Adipocyte (in vitro differentiated cells): Measurements from ENCODE around the gene PNLIPRP3.

Source experiments
- DNase-seq: peaks from one replicate; pipeline ENCODE4 v3.0.0-alpha.2; 2015; ENCODE audit warnings: low read depth
- H3K27me3 ChIP-seq: replicated peaks from 2 replicates; pipeline ENCODE4 v1.7.0; 2013; ENCODE audit warnings: mild to moderate bottlenecking, low read length, moderate library complexity; ENCODE audit not compliant: control insufficient read depth, insufficient read depth
- H3K36me3 ChIP-seq: 2 replicates; pipeline ENCODE4 v1.7.0; 2013; ENCODE audit warnings: low read length, mild to moderate bottlenecking, moderate library complexity; ENCODE audit not compliant: control insufficient read depth, insufficient read depth, severe bottlenecking
- H3K4me1 ChIP-seq: 2 replicates; pipeline ENCODE4 v1.7.0; 2013; ENCODE audit warnings: mild to moderate bottlenecking, low read length, moderate library complexity; ENCODE audit not compliant: control insufficient read depth, insufficient read depth
- H3K4me3 ChIP-seq: 2 replicates; pipeline ENCODE4 v1.7.0; 2013; ENCODE audit warnings: mild to moderate bottlenecking, low read length, moderate library complexity
- H3K9ac ChIP-seq: 2 replicates; pipeline ENCODE4 v1.7.0; 2013; ENCODE audit warnings: mild to moderate bottlenecking, low read length, moderate library complexity
- H3K9me3 ChIP-seq: 2 replicates; pipeline ENCODE4 v1.7.0; 2013; ENCODE audit warnings: mild to moderate bottlenecking, low read length, moderate library complexity; ENCODE audit not compliant: control insufficient read depth

The PNLIPRP3 gene

DNA sequence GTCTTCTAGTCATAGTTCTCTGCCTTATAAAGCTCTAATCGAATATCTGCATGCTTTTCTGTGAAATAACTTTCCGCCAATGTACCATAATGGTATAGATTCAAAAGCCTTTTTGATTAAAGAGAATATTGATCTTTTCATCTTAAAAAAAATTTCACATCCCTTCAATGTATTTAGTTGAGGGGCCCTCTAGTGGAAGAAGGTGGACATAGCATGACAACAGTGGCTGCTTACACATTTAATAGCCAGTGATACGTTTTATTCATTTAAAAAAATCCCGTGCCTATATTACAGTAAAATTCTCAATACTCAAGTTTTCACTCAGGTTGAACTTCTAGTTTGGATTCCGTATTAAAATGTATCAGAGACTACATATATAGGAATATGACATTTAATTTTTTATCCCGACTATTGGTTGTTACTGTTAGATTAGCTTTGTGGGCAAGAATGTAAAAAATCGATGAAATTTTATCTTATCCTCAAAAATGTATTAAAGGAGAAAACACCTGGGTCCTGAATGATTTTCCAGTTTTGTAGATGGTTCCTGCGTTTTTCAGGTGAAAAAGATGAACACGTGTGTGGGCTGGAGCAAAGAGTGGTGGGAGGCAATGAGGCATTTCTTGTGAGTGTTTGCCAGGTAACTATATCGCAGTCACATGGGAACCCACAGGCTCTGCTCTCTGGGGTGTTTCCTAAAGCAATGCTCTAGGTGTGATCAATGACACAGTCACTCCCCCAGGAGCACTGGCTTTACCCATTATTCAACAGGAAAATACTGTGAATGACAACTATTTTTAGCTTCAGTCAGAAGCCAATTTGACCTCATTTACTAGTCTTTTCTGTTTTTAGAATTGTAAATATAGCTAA is 94.0 kb downstream of the PNLIPRP3 start:
- no peak overlapping the region for H3K4me3 ChIP-seq
- H3K4me1 ChIP-seq, result no peaks in the 10 kb centered on the region
- no peaks in the 10 kb centered on the region for H3K9me3 ChIP-seq
- H3K36me3 ChIP-seq, result no peaks in the 10 kb centered on the region
- peaks cover 17% of the 10 kb centered on the region for H3K27me3 ChIP-seq
- DNase-seq, result peak; percentile 72
- H3K9ac ChIP-seq, result no peak overlapping the region

DNA sequence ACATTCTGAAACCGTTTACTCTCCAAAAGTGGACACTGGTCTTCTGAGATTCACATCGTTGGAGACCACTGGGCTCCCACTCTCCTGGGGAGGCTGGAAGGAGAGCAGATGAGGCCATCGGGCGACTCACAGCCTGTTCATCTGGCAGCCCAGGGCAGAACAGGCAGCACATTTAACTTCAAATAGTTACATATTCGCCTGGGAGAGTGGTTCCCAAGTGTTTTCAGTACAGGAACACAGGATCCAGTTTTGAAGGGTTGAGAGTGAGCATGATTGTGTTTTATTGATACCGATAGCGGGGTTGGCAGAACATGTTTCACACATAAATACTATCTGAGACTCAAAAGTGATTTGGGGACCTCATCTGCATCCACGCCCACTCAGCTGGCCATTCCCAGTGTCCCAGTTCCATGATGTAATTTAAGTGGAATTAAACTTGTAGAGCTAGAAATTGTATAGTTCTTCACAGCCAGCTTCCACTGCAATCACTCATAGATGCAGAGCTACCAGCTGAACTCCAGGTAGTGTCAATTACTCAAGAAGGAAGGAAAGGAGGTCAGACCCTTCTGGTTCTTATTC is 95.2 kb downstream of the PNLIPRP3 start:
- Histone ChIP-seq H3K27me3 (peaks cover 17% of the 10 kb centered on the region), H3K36me3 (no peaks in the 10 kb centered on the region), H3K4me3 (no peak overlapping the region), H3K9me3 (no peaks in the 10 kb centered on the region), H3K4me1 (no peaks in the 10 kb centered on the region), H3K9ac (no peak overlapping the region)
- no peak for DNase-seq

DNA sequence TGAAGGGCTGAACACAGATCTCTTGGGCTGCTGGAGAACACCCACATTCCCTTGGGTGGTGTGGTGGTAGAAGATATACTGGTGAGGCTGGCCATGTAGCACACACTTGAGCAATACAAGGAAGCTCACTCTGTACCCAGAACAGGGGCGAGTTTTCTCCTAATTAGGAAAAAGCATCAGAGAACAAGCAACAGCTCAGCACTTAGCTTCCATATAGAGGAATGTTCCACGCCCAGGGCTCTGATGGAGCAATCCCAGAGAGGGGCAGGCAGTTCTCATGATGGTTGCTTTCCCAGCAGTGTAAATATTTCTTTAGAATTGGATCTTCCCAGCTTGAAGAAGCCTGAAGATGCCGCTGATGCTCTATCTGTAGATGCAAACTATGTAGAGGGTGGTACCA is 97.1 kb downstream of the PNLIPRP3 start:
- H3K27me3 ChIP-seq, result peaks cover 13% of the 10 kb centered on the region
- H3K36me3 ChIP-seq, result no peaks in the 10 kb centered on the region
- no peaks in the 10 kb centered on the region for H3K4me1 ChIP-seq
- H3K9ac ChIP-seq, result no peak overlapping the region
- DNase-seq, result no peak
- no peak overlapping the region for H3K4me3 ChIP-seq
- H3K9me3 ChIP-seq, result no peaks in the 10 kb centered on the region

DNA sequence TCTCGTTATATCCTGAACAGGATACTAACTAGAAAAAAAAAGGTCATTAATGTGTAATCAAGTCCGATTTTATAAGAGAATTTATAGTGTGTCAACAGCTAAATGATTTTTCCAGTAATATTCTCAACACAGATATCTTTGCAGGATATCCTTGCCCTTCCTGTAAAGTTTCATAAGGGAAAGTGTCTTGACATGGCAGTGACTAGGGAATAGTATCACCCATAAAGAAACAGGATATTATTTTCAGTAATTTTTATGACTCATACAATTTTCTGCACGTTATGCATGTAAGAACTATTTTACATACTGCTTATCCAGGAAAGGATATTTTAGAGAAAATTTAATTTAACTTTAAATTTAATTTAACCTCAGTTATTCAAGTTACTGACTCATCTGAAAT is 98.6 kb downstream of the PNLIPRP3 start:
- Histone ChIP-seq H3K4me1 (no peaks in the 10 kb centered on the region), H3K27me3 (peaks cover 13% of the 10 kb centered on the region), H3K36me3 (no peaks in the 10 kb centered on the region), H3K4me3 (no peak overlapping the region), H3K9me3 (peaks cover 3% of the 10 kb centered on the region), H3K9ac (no peak overlapping the region)
- DNase-seq, result no peak
